NCI-H146 (cell line): Measurements from ENCODE around the gene AP1AR.
A peak's percentile ranks its signal among the peaks of the same experiment; 100 is the strongest.
"Not testable (repeated sequence)": the region's sequence is repeated elsewhere in the genome, so short reads cannot be mapped to it uniquely, and the experiment has no call there.

Experiments
- DNase-seq: peaks from one replicate; lab custom pipeline; 2025; lab: John Stamatoyannopoulos, UW

The AP1AR gene, protein sequence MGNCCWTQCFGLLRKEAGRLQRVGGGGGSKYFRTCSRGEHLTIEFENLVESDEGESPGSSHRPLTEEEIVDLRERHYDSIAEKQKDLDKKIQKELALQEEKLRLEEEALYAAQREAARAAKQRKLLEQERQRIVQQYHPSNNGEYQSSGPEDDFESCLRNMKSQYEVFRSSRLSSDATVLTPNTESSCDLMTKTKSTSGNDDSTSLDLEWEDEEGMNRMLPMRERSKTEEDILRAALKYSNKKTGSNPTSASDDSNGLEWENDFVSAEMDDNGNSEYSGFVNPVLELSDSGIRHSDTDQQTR

DNA sequence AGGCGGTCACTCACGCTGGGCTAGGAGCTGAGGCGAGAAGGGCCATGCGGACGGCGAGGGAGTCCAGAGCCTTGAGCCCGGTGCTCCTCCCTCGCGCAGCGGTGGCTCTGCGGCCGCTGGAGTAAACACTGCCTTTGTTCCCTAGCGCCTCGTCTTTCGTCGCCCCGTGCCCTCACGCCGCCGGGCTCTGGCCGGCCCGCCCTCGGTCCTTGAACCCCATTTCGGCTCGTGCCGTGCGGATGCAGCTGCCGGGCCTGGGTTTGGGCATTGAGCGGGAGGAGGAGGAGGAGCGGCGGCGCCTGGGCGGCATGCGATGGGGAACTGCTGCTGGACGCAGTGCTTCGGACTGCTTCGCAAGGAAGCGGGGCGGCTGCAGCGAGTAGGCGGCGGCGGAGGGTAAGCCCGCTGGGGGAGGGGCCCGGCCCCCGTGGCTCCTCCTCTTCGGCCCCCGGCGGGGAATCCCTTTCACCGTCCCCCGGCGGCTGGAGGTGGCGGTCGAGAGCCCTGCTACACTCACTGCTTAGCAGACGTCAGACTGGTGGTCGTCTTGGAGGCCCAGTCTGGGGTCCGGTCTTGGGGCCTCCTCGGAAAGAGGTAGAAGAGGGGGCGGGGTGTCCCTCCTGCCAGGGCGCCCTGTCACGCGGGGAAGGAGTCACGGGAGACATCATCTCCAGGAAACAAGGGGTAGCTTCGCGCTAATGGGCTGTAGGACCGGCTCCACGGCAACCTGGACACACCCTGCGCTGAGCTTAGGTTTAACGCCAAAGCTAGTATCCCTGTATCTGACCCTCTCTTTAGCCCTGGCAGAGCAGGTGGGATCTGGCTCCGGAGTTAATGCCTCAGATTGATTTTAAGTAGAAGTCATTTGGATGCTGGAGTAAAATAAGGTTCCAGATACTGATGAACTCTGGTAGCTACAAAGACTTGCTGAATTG lies at the start of gene AP1AR:
Gene AP1AR, plus strand, starts transcription at position 9 of the 935 bp plus-strand sequence. Its CDS starts 305 bp downstream, at position 314.
- peak; percentile 78 for DNase-seq

DNA sequence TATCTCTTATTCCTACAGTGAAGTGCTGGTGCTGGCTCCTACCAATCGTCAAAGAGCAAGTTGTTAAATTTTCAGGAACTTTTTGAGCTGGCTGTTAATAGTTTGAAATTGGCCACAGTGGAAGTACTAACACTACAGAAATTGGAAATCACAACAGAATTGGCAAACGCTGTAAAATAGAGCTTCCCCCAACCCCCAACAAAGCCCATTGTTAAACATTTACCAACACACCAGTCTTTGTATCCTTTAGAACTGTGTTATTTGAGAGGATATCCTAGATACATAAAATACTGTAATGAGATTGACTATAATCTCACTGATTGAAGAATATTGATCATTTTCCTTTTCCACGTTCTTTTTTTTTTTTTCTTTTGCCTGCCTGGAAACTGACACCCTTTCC lies 49.0 kb upstream of the AP1AR start:
- DNase-seq = no peak

DNA sequence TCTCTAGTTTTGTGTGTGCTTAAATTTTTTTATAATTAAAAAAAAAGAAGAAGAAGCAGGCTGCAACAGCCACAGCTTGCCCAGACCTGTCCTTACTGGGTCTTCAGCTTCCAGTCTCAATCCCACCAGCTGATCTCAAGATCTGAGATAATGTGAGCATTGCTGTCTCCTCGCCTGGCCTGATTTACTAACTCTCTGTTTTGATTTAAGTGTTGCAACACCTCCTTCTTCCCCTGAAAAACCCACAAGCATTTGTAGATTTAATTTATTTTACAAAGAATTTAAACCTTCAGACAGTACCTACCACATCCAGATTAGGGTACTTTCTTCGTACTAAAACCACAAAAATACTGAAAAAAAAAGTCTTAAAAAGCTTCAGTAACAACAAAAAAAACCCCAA lies 48.3 kb upstream of the AP1AR start:
- DNase-seq = no peak

DNA sequence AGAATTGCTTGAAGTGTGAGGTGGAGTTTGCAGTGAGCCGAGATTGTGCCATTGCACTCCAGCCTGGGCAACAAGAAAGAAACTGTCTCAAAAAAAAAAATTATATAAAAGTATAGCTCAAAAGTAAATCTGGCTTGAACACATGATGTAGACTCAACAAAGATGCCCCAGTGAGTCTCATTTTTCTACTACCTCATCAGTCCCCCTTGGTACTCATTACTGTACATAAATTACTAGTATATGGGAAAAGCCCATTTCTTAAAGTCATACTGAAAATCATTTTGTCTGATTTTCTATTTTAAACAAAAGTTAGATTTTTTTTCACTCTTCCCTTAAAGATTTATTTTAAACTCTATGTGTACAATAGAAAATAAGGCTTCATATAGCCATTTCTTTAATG lies 47.1 kb upstream of the AP1AR start:
- DNase-seq = no peak

DNA sequence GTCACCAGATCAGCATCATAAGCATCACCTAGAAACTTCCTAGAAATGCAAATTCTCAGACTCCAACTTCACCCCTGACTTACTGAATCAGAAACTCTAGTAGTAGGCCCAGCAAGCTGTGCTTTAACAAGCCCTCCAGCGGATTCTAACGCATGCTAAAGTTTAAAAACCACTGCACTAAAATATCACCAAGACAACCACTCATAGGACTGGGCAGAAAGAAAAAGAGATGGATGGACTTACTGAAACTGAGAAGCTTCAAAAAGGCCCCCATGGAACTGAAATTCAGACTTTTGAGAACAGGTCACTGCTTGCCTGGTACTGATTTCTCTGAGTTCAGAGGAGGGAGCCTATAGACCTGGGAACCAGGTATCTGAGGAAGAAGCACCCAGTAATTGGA lies 46.3 kb upstream of the AP1AR start:
- no peak for DNase-seq

DNA sequence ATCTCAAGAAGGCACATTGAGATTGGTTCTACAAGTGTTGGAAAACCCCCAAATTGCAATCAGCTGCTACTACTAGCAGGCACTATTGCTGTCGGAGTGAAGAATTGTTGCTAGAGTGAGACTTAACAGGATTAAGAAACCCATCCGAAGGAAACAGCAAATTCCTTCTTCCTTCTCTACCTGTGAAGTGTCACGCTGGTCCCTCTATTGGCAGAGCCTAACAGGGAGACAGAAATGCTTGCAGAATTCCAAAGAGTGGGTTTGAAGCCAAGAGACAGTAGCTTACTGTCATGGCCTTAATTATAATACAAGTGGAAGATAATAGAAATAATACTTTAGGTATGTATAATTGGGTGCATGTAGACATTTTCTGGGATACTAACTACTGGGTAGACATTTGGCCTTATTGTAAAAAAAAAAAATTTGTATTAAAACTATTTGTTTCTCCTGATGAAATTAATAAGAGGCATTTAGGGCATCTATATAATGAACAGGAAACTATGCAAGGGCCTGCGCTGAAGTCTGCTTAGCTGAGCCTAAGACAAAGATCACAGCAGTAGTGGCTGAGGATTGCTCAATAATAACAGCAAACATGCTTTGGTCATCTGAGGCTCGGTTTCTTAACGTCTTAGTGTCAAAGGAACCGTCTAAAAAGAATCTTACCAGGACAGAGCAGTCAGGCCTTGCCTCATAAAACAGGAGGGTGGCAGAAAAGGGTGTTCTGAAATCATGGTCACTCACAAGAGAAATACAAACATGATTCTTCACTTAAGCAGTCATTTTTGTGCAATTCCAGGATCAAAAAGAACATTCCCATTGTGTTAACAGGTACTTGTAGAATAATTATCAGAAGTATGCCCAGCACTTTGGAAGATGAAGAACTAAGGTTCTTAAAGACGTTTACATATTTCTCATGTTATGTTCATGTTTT lies 45.6 kb upstream of the AP1AR start:
- no peak for DNase-seq

DNA sequence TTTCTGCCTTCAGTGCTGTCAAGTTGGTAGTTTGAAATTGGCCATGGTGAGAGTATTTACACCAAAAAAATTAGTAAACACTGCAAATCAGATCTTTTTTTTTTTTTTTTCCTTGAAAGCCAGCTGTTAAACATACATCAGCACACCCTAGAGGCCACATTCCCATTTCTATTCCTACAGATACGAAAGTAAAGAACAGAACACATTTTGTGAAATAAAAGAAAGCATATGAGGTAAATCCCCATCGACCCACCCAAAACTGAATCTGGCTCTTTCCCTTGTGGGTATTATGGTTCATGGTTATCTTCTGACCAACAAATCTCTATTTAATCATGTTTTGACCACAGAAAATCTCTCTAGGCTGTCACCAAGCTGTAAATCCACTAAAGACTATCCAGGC lies 41.8 kb upstream of the AP1AR start:
- no peak for DNase-seq

DNA sequence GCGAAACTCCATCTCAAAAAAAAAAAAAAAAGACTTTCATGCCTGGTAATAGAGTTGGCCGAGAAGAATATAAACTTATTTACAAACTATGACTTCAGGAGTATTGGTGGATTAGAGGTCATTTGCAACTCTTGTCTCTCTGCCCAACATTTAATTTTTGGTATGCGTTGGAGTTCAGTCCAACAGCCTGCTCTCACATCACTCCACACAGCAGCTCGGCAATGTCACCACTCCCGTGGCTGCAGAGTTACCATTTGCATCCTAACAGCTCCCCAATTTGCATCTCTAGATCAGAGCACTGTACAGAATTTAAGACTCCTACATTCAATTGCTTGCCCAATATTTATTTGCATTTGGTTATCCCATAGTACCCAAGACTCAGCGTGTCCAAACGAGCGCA lies 40.9 kb upstream of the AP1AR start:
- no peak for DNase-seq

DNA sequence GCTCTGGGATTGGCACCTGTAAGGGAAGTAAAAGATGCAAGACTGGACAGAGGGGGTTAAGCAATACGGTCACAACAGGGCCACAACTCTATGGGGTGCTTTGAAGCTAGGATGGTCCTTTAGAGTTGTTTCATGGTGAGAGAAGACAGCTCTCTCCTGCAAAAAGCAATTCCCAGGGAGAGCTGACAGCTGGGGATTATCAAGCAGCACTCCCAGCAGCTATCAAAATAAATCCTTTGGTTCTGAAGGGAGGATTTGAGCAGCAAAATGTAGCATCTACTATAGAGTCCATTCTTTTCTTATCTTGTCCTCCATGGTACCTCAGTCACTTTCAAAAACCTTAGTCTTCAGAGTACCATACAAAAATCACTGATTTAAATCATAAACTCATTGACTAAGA lies 35.1 kb upstream of the AP1AR start:
- no peak for DNase-seq

DNA sequence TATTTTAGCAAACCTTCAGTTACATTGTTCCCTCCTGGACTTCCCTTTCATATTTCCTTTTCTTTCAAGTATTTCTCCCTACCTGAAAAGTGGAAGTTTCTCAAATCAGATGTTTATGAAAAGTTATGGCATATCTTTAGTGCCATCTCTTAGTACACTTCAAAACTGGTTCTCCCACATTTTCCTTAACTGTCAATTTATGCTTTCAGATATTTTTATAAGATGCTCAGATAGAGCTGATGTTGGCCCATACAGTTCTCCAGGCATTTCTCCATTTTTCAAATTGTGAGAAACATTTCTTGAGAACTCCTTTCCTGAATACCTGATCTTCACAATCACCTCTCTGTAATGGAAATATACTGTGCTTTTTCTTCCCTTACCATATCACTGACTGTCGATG lies 32.5 kb upstream of the AP1AR start:
- DNase-seq = no peak

DNA sequence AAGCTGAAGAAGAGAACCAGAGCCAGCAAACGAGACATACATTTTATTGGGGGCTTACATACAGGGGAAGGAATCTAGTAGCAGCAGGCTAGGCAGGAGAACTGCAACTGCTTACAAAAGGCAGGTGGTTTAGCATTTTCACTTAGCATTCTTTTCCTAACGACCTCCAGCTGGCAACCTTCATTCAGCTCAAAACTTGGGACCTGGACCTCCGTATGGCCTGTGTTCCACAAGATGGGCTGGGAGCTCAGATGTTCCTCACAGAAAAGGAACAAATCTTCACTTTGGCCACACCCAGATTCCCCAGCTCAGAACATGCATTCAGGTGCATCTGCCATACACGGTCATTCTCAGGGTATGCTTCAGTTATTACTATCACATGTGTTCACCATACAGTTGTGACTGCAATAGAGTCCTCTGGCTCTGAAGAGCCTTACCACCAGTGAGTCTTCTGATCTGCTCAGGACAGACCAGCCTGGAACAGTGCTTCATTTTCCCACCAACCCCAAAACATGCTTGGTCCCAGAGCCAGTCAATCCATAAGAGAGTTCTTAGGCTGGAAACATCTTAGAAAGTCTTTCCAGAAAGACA lies 29.6 kb upstream of the AP1AR start:
- no peak for DNase-seq

DNA sequence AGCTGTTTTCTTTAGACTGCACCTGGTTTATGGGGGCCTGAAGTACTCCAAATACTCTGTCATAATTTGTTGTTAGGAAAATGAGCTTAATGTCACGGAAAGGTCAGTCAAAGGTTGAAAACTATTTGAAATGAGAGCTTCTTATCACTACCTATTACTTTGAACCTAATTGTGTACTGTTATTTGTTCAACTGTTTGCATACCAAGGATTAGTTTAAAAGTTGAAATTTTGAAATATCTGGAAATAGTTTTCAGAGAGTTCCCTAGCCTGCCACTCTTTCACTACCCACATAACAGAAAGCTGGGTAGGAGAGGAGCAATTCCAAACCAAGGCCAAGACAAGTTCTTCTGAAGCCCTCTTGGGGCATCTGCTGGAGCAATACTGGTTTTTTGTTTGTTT lies 28.0 kb upstream of the AP1AR start:
- no peak for DNase-seq

DNA sequence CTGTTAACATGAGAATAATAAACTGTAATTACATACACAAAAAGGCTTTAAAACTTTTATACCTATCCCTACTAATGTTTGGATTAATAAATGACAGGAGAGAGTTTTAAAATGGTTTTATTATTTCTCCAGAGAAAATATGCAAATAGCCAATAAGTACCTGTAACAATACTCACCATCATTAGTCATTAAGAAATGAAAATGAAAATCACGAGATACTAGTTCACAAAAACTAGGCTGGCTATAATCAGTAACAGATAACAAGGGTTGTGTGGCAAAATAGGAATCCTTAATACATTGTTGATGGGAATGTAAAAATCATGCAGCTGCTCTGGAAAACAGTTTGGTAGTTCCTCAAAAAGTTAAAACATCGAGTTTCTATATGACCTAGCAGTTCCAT lies 25.2 kb upstream of the AP1AR start:
- no peak for DNase-seq

DNA sequence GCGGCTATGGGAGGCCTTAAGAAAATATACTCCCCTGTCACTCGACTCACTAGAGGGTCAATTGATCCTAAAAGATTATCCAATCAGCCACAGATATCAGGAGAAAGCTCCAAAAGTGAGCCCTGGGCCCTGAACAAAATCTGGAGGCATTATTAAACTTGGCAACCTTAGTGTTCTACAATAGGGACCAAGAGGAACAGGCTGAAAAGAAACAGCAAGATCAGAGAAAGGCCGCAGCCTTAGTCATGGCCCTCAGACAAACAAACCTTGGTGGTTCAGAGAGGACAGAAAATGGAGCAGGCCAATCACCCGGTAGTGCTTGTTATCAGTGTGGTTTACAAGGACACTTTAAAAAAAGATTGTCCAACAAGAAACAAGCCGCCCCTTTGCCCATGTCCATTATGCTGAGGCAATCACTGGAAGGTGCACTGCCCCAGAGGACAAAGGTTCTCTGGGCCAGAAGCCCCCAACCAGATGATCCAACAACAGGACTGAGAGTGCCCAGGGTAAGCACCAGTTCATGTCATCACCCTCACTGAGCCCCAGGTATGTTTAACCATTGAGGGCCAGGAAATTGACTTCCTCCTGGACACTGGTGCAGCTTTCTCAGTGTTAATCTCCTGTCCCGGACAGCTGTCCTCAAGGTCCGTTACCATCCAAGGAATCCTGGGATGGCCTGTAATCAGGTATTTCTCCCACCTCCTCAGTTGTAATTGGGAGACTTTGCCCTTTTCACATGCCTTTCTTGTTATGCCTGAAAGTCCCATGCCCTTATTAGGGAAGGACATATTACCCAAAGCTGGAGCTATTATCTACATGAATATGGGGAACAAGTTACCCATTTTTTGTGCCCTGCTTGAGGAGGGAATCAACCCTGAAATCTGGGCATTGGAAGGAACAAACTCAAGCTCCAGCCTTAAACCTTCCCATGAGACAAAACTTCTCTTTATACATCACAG lies 23.2 kb upstream of the AP1AR start:
- DNase-seq = not testable (repeated sequence)

DNA sequence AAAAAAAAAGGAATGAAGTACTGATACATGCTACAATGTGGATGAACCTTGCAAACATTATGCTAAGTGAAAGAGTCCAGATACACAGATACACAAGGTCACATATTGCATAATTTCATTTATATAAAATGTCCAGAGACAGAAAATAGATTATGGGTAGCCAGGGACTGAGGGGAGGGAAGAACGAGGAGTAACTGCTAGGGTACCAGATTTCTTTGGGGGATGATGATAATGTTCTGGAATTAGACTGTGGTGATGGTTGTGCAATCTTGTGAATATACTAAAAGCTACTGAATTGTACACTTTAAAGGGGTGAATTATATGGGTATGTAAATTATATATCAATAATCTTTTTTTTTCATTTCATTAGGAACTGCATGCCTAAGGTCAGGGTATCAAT lies 20.8 kb upstream of the AP1AR start:
- DNase-seq = no peak

DNA sequence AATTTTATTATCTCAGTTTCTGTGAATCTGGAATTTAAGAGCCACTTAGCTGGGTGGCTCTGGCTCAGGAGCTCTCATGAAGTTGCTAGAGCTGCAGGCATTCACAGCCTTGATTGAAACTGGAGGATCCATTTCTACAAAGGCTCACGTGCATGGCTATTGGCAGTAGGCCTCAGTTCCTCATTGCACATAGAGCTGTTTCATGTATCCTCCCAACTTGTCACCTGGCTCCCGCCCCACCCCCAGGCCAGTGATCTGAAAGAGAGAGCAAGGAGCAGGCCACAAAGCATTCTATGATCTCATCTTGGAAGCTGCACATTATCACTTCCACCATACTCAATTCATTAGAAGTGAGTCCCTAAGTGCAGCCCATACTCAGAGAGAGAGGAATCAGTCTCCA lies 18.5 kb upstream of the AP1AR start:
- DNase-seq = no peak

DNA sequence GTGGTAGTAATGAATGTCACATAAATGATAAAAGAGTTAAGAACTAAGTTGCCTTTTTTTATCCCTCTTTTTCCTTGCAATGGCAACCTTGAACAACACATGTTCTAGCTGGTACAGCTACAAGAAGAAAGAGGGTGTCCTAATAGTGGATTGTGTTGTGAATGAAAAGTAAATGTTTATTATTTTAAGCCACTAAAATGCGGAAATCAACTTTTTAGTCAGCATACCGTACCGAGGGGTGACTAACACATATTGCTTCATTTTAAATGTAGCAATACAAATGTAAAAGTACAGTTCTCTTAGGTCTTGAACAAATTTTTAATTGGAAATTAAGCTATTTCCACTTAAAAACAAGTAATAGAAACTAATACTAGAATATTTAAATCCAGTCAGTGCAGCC lies 17.7 kb upstream of the AP1AR start:
- DNase-seq = no peak

DNA sequence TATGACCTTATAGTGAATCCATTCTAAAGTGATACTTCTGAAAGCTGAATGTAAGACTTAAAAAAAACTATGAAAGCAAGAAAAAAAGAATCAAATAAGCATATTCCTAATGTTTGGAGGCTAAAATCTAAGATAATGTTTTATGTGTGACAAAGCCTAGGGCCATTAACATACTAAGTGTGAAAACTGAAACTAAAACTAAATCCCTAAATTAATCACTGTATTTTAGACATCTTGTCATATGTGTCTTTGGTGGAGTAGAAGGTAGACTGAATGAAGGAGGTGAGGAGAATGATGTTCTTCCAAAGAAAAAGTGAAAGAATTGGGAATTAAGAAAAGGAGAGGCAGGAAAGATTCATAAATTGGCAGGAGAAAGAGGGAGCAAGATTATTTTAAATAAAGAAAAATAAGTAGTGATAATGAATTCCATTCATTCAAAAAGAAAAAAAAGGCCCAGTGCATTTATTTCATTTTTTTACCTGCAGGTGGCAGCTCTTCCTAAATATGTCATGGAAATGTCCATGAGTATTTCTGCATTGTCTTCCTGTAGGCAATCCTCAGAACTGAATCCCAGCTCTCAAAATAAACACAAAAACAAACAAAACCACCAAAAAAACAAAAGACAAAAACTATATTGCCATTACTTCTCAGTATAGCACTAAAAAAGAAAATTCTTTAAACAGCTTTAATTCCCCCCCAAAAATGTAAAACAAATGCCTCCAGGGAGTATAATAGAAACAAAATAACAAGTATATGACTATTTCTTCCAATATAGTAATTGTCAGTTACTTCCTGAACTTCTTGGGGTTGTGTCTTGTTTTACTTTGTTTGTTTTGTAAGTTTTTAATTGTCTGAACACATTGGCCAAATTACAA lies 17.0 kb upstream of the AP1AR start:
- peak; percentile 3 for DNase-seq

DNA sequence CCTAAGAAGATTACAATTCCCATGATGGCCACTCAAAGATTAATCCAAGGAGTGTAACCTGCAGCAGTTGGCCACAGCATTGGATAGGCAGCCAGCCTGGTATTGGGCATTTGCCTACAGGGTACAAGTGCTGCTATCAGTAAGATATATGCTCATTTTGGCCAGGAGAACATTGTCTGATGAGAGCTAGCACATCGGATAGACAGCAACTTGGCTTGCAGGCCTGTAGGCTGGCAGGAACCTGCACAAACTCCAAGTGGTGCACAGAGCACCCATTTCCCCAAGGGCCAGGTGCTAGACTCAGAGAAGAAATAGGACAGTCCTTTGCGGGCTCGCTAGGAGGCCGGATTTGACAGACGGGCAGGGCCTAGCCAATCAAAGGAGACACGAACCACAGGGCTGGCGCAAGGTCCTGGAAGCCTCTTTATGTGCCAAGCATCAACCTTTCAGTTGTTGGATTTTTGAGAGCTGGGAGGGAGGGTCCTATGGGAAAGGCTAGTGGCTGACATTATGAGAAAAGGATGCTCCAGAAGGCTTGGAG lies 11.7 kb upstream of the AP1AR start:
- no peak for DNase-seq
